HFFc6 (cell line): ENCODE data around the gene RAB19. TPM values are rescaled to one million over a fixed set of nuclear protein-coding genes. Genes with fewer than 3 reads are reported as not detected.

Experiments used
- DNase-seq: peaks from one replicate; pipeline ENCODE4 v3.0.0-alpha.2; 2018
- H3K27ac Mint-ChIP-seq: 2 replicates; pipeline ENCODE4 v1.8.0; 2020; ENCODE audit warnings: mild to moderate bottlenecking, mixed read lengths
- H3K27me3 Mint-ChIP-seq: 2 replicates; pipeline ENCODE4 v1.8.0; 2021; ENCODE audit warnings: mild to moderate bottlenecking, moderate library complexity, mixed read lengths; ENCODE audit not compliant: insufficient read depth
- H3K36me3 Mint-ChIP-seq: 2 replicates; pipeline ENCODE4 v1.8.0; 2021; ENCODE audit warnings: low read depth, mixed read lengths
- H3K4me1 Mint-ChIP-seq: 2 replicates; pipeline ENCODE4 v1.8.0; 2020; ENCODE audit warnings: low read depth, mixed read lengths
- H3K4me3 Mint-ChIP-seq: 2 replicates; pipeline ENCODE4 v1.8.0; 2020; ENCODE audit warnings: mild to moderate bottlenecking, moderate library complexity, mixed read lengths
- H3K9me3 Mint-ChIP-seq: 2 replicates; pipeline ENCODE4 v1.8.0; 2020; ENCODE audit warnings: mild to moderate bottlenecking, mixed read lengths
- total RNA-seq, 6 experiments: library from RNA; stranded (reverse); fragmentation: NEBNext Ultra II Directional; extraction: Animal tissue kit (Norgen Biotek cat#: 25700); gene quantifications; 2 replicates in 1 of 6; 3 replicates in 5 of 6; pipeline ENCODE4 v1.2.3, GENCODE V29; 2021
- TF ChIP-seq, protein P1 (sequence below): fragments of 200-600 bp; sonication (generic); IDR thresholded peaks from 2 replicates; pipeline ENCODE4 v1.5.0; 2021; ENCODE audit warnings: antibody characterized with exemption, mild to moderate bottlenecking

The RAB19 gene
- total RNA-seq, 6 experiments from 2014 or later, result not detected

DNA sequence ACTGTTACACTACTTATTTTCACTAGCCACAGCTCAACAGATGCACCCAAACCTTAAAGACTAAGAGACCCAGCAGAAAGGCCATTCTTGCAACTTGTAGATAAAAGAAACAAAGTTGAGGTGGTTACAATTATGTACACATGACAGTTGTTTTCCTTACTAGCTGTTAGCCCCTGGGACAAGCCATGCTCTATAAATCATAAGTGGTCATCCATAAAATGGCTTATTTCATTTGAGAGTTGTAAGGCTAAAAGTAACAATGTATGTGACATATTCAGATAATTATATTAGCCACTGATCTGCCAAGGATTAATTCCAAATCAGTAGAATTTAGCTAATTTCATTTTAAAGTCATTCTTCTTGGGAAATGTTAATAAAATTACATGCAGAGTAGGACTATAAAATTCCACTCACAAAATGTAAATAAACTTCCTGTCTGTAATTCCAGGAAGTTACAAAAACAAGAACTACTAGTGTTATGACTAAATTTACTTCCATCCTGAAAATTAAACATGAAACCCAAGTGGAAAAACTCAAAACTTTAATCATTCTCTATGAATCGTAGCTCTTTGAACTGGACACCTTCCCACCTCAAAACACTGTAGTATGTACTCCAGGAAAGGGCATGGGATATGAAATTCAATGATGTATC lies 18.8 kb upstream of the RAB19 start:
- no peak overlapping the region for H3K27ac Mint-ChIP-seq
- no peaks in the 10 kb centered on the region for H3K27me3 Mint-ChIP-seq
- no peak overlapping the region for H3K4me3 Mint-ChIP-seq
- H3K36me3 Mint-ChIP-seq, result peaks cover 4% of the 10 kb centered on the region; the same call in 1 of the 2 replicates
- no peak for DNase-seq
- no peaks in the 10 kb centered on the region for H3K9me3 Mint-ChIP-seq
- H3K4me1 Mint-ChIP-seq, result peaks cover 9% of the 10 kb centered on the region; the same call in 1 of the 2 replicates
- TF ChIP-seq, protein P1, sequence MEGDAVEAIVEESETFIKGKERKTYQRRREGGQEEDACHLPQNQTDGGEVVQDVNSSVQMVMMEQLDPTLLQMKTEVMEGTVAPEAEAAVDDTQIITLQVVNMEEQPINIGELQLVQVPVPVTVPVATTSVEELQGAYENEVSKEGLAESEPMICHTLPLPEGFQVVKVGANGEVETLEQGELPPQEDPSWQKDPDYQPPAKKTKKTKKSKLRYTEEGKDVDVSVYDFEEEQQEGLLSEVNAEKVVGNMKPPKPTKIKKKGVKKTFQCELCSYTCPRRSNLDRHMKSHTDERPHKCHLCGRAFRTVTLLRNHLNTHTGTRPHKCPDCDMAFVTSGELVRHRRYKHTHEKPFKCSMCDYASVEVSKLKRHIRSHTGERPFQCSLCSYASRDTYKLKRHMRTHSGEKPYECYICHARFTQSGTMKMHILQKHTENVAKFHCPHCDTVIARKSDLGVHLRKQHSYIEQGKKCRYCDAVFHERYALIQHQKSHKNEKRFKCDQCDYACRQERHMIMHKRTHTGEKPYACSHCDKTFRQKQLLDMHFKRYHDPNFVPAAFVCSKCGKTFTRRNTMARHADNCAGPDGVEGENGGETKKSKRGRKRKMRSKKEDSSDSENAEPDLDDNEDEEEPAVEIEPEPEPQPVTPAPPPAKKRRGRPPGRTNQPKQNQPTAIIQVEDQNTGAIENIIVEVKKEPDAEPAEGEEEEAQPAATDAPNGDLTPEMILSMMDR, result no peak

- Mint-ChIP-seq H3K4me3 (no peak overlapping the region), H3K27ac (no peak overlapping the region), H3K4me1 (peaks cover 9% of the 10 kb centered on the region; the same call in 1 of the 2 replicates), H3K9me3 (no peaks in the 10 kb centered on the region), H3K36me3 (no peaks in the 10 kb centered on the region), H3K27me3 (no peaks in the 10 kb centered on the region)
- no peak for DNase-seq
- TF ChIP-seq, protein P1, result no peak
Observed at GRCh38 chr7:140389445-140389844, 14.4 kb upstream of the RAB19 start.

DNA sequence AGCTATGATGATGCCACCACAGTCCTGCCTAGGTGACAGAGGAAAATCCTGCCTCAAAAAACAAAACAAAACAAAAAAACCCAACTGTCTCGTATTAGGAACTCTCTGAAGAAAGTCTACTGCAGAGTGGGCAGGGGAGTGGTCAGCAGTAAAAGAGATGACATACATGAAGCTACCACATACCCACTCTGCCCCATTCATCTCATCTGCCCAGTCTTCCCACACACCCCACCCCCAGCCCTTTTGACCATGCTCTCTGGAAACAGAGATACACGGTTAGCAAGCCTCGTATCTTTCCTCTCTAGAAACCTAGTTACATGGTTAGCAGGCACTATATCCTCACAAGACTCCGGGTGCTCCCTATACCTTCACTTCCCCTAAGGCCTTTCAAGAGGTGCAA lies 13.8 kb upstream of the RAB19 start:
- DNase-seq, result no peak
- H3K9me3 Mint-ChIP-seq, result no peaks in the 10 kb centered on the region
- TF ChIP-seq, protein P1, result no peak
- no peaks in the 10 kb centered on the region for H3K27me3 Mint-ChIP-seq
- H3K36me3 Mint-ChIP-seq, result no peaks in the 10 kb centered on the region
- H3K27ac Mint-ChIP-seq, result no peak overlapping the region
- H3K4me1 Mint-ChIP-seq, result peaks cover 6% of the 10 kb centered on the region; the same call in 1 of the 2 replicates
- no peak overlapping the region for H3K4me3 Mint-ChIP-seq

DNA sequence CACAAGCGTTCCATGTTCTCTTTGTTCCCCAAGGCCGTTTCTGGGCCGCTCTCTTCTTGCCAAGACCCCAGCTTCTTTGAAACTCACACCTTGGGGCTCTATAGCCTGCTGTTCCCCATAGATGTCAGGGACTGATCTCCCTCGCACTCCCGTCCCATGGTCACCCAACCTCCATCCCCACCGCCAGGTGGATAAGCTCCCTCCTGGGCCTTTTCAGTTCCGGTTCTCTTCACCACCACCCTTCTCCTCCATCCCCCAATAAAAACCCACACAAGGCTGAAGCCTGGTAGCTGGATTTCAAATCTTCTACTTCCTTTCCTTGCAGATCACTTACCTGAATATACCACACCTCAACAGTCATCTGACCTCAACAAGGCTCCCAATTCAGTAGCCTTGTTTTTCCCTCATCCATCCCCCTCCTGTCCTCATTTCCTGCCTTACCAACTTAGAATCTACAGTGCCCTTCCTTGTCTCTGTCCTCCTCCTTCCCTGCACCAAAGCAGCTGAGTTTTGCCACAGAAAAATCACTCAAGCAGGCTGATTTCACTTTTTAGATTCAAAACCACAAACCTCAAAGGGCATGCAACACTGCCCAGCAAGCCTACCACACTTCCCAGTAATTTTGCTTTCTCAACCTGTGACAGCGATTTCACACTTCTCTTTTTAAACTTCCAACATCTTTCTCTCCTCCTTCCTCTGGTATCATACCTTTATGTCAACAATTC lies 13.2 kb upstream of the RAB19 start:
- no peaks in the 10 kb centered on the region for H3K4me1 Mint-ChIP-seq
- H3K9me3 Mint-ChIP-seq, result no peaks in the 10 kb centered on the region
- TF ChIP-seq, protein P1, result no peak
- no peak overlapping the region for H3K27ac Mint-ChIP-seq
- H3K36me3 Mint-ChIP-seq, result no peaks in the 10 kb centered on the region
- H3K27me3 Mint-ChIP-seq, result no peaks in the 10 kb centered on the region
- no peak for DNase-seq
- H3K4me3 Mint-ChIP-seq, result no peak overlapping the region

- Mint-ChIP-seq H3K27ac (no peak overlapping the region), H3K4me3 (no peak overlapping the region), H3K4me1 (peaks cover 8% of the 10 kb centered on the region), H3K36me3 (no peaks in the 10 kb centered on the region), H3K9me3 (no peaks in the 10 kb centered on the region), H3K27me3 (peaks cover 2% of the 10 kb centered on the region; the same call in 1 of the 2 replicates)
- TF ChIP-seq, protein P1, result no peak
- no peak for DNase-seq
Observed at GRCh38 chr7:140391634-140392033, 12.2 kb upstream of the RAB19 start.
